ENCODE measurements around the gene ANKFY1.

GRCh38 chr17:4293572-4293971 lies 29.8 kb upstream of the ANKFY1 start:
- TF ChIP-seq, protein P1, sequence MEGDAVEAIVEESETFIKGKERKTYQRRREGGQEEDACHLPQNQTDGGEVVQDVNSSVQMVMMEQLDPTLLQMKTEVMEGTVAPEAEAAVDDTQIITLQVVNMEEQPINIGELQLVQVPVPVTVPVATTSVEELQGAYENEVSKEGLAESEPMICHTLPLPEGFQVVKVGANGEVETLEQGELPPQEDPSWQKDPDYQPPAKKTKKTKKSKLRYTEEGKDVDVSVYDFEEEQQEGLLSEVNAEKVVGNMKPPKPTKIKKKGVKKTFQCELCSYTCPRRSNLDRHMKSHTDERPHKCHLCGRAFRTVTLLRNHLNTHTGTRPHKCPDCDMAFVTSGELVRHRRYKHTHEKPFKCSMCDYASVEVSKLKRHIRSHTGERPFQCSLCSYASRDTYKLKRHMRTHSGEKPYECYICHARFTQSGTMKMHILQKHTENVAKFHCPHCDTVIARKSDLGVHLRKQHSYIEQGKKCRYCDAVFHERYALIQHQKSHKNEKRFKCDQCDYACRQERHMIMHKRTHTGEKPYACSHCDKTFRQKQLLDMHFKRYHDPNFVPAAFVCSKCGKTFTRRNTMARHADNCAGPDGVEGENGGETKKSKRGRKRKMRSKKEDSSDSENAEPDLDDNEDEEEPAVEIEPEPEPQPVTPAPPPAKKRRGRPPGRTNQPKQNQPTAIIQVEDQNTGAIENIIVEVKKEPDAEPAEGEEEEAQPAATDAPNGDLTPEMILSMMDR (IDR thresholded peaks at IDR 0.05): no peak
- no peak for TF ChIP-seq POLR2A (IDR thresholded peaks at IDR 0.05)

Data from body of pancreas (tissue), 4 donors.